Spleen (tissue), 7 donors: Measurements from ENCODE around the gene LCN2.

Experiments used
- CTCF ChIP-seq, 11 experiments: fragments of 200-600 bp in 7 of 11; fragments of 450-650 bp in 4 of 11; sonication (generic) in 4 of 11; IDR thresholded peaks in 8 of 11; conservative IDR thresholded peaks in 3 of 11; 1 replicate in 7 of 11; 2 replicates in 4 of 11; pipeline versions ENCODE4 v1.4.0 to v1.8.0; 2016 to 2021; ENCODE audit warnings: antibody characterized with exemption in 11 of 11, inconsistent platforms in 4 of 11, mild to moderate bottlenecking in 1 of 11
- POLR2A ChIP-seq, 3 donors: fragments of 450-650 bp; IDR thresholded peaks; one replicate each; pipeline ENCODE4 v1.5.1; 2017; ENCODE audit warnings: antibody characterized with exemption in 3 of 3, mild to moderate bottlenecking in 1 of 3
- POLR2AphosphoS5 ChIP-seq, 3 donors: sonication (generic); formaldehyde crosslinking; IDR thresholded peaks; one replicate each; pipeline ENCODE4 v1.5.1; 2017; ENCODE audit warnings: antibody characterized with exemption in 3 of 3
- donor health status: DM: no; HTN: no; CAD: no; lungs with moderate emphysema.
- donor health status: DM: no; HTN: no; CAD: no.
- donor health status: DM: no; HTN: no; CAD: no.

DNA sequence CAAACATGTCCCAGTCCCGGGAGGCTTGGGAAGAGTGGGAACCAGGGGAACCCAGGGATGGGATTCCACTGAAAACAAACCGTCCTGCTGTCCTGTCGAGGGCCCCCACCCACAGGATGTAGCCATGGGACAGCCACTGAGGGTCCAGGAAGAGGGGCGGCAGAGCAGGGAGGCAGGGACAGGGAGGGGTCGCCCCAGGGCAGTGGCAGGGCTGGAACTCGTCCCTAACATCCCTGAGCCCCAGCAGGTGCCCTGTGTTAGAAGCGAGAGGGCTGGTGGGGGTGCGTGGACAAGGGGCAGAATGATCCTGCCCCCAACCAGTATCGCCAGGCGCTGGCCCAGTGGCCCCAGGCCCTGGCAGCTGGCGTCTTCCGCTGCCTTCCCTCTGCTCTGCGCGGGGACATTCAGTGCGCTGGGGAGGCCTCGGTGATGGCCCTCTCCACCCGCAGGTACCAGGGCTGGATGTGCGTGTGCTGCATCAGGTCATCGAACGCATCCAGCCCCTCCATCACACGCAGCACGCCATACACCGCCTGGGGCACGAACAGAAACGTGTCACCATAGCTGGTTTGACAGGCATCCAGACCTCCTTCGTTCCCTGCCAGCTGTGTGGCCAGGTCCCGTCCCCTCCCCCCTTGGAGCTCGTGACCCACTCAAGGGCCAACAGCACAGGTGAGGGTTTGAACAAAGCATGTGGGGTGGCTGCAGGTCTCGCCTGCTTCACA lies 28.4 kb upstream of the LCN2 start:
- TF ChIP-seq POLR2A (IDR thresholded peaks at IDR 0.05): no peak
- no peak for TF ChIP-seq CTCF (IDR thresholded peaks at IDR 0.05 in 8 of 11, conservative IDR thresholded peaks at IDR 0.05 in 3 of 11)
- peak in 2 of 3 donors; percentile 12 to 35 for TF ChIP-seq POLR2AphosphoS5 (IDR thresholded peaks at IDR 0.05)
